ENCODE results near the gene HDGFL3. TPM values are rescaled to one million over a fixed set of nuclear protein-coding genes. Genes with fewer than 3 reads are reported as not detected.

HDGFL3 gene
- total and polyA plus RNA-seq, 10 of the 15 experiments (the other 5 are each of a cell fraction or from before 2014, with no cell fraction given): 5.6 to 40.6 (median 15.8) TPM

DNA sequence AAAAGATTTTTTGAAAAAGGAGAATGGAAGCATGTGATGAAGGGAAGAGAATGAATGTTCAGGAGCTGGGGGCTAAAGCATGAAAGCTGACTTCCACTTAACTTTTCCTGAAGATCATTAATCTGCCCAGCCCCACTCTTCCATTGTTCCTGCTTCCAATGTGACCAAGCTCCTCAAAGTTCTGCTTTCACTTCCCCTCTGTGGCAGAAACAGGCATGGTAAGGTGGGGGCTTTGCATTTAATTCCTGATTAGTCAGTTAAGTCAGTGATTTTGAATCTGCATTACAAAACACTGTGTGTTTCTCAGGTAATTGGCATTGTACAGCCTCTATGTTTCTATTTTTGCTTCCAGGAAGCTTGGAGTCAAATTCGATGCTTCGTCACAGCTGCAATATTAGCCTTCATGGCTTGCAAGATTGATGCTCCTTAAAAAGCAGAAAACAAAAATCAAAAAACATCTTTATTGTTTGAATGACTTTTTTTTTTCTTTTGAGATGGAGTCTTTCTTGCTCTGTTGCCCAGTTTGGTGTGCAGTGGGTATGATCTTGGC is 107.5 kb downstream of the HDGFL3 start:
- Histone ChIP-seq H2AFZ (ENCODE audit: control insufficient read depth, low read depth, low read length) (no peak overlapping the region), H3K9me3 (replicated peaks; ENCODE audit: control insufficient read depth, insufficient read depth, low read length) (no peaks in the 10 kb centered on the region), H4K20me1 (ENCODE audit: control insufficient read depth, insufficient read depth) (no peaks in the 10 kb centered on the region), H3K4me3 (no peak overlapping the region), H3K9ac (ENCODE audit: control insufficient read depth, insufficient read depth, low read length) (no peak overlapping the region), H3K4me2 (ENCODE audit: control insufficient read depth, insufficient read depth) (no peak overlapping the region), H3K27me3 (replicated peaks in 1 of 2; ENCODE audit: control insufficient read depth in 2 of 2, insufficient read depth in 2 of 2, low read length in 1 of 2) (no peaks in the 10 kb centered on the region), H3K4me1 (ENCODE audit: control insufficient read depth, insufficient read depth, low read length) (peaks cover 3% of the 10 kb centered on the region; the same call in 1 of the 2 replicates), H3K36me3 (ENCODE audit: control insufficient read depth in 2 of 2, insufficient read depth in 2 of 2, low read length in 1 of 2) (no peaks in the 10 kb centered on the region), H3K27ac (ENCODE audit: control insufficient read depth, insufficient read depth) (no peak overlapping the region), H3K79me2 (ENCODE audit: control insufficient read depth, insufficient read depth, low read length) (no peaks in the 10 kb centered on the region)
- BruUV-seq (replicated peaks): no TSS peak
- ATAC-seq: no peak
- CTCF ChIA-PET: no interaction called here
- intact Hi-C loops (cut with micrococcal nuclease; ENCODE audit: unreplicated experiment) (no loop called here), in situ Hi-C loops (cut with MboI) (no loop called here)
- 3% methylated on average over 2 of the region's 2 CpGs for WGBS (ENCODE audit: insufficient coverage, insufficient replicate concordance, low lambda C conversion rate, missing lambda C conversion rate)
- no peak for DNase-seq (ENCODE audit: low read depth, low spot score)
- RAD21 ChIA-PET (ENCODE audit: unreplicated experiment): no interaction called here
- no peak for FAIRE-seq
- POLR2A ChIA-PET: interaction anchor here (0.5 kb wide), 1 partner anchor 40 kb away, joined by 4 read pairs; no protein-coding TSS in a partner anchor
- SMC1A ChIA-PET (ENCODE audit: uncharacterized antibody, unreplicated experiment): interaction anchor here (1.2 kb wide), 1 partner anchor 20 kb away, joined by 3 read pairs; no protein-coding TSS in a partner anchor
- TF ChIP-seq, protein P1, sequence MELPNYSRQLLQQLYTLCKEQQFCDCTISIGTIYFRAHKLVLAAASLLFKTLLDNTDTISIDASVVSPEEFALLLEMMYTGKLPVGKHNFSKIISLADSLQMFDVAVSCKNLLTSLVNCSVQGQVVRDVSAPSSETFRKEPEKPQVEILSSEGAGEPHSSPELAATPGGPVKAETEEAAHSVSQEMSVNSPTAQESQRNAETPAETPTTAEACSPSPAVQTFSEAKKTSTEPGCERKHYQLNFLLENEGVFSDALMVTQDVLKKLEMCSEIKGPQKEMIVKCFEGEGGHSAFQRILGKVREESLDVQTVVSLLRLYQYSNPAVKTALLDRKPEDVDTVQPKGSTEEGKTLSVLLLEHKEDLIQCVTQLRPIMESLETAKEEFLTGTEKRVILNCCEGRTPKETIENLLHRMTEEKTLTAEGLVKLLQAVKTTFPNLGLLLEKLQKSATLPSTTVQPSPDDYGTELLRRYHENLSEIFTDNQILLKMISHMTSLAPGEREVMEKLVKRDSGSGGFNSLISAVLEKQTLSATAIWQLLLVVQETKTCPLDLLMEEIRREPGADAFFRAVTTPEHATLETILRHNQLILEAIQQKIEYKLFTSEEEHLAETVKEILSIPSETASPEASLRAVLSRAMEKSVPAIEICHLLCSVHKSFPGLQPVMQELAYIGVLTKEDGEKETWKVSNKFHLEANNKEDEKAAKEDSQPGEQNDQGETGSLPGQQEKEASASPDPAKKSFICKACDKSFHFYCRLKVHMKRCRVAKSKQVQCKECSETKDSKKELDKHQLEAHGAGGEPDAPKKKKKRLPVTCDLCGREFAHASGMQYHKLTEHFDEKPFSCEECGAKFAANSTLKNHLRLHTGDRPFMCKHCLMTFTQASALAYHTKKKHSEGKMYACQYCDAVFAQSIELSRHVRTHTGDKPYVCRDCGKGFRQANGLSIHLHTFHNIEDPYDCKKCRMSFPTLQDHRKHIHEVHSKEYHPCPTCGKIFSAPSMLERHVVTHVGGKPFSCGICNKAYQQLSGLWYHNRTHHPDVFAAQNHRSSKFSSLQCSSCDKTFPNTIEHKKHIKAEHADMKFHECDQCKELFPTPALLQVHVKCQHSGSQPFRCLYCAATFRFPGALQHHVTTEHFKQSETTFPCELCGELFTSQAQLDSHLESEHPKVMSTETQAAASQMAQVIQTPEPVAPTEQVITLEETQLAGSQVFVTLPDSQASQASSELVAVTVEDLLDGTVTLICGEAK (IDR thresholded peaks at IDR 0.05; ENCODE audit: borderline replicate concordance): no peak
- TF ChIP-seq TCF7 (IDR thresholded peaks at IDR 0.05; ENCODE audit: borderline replicate concordance): no peak
- TF ChIP-seq IKZF1 (conservative IDR thresholded peaks at IDR 0.05): 0 out of 2 replicates have a peak, but pooled peaks have one; percentile 29
- no peak for TF ChIP-seq NR2C2 (IDR thresholded peaks at IDR 0.05; ENCODE audit: borderline replicate concordance, control insufficient read depth, insufficient read length, low read depth)
- TF ChIP-seq POLR2A (IDR thresholded peaks at IDR 0.05; ENCODE audit: low read depth, low read length): no peak
- TF ChIP-seq SP1 (IDR thresholded peaks at IDR 0.05; ENCODE audit: low read depth, low read length): no peak
- TF ChIP-seq HCFC1 (IDR thresholded peaks at IDR 0.05; ENCODE audit: low read length): no peak
- no peak for TF ChIP-seq ESRRA (IDR thresholded peaks at IDR 0.05; ENCODE audit: low read length)
- no peak for TF ChIP-seq FOXK2 (IDR thresholded peaks at IDR 0.05)
- no peak for TF ChIP-seq EP300 (IDR thresholded peaks at IDR 0.05; ENCODE audit: borderline replicate concordance in 1 of 2, control insufficient read depth in 1 of 2, low read depth in 2 of 2, low read length in 2 of 2)
- peak; percentile 79; the same call in 1 of the 2 replicates for TF ChIP-seq SPI1 (IDR thresholded peaks at IDR 0.05; ENCODE audit: borderline replicate concordance, insufficient read depth, low read depth, low read length)
- no peak for TF ChIP-seq POLR2AphosphoS5 (IDR thresholded peaks at IDR 0.05; ENCODE audit: low read length)
- TF ChIP-seq GATAD2B (conservative IDR thresholded peaks at IDR 0.05; ENCODE audit: low read depth): no peak
- TF ChIP-seq, protein P2, sequence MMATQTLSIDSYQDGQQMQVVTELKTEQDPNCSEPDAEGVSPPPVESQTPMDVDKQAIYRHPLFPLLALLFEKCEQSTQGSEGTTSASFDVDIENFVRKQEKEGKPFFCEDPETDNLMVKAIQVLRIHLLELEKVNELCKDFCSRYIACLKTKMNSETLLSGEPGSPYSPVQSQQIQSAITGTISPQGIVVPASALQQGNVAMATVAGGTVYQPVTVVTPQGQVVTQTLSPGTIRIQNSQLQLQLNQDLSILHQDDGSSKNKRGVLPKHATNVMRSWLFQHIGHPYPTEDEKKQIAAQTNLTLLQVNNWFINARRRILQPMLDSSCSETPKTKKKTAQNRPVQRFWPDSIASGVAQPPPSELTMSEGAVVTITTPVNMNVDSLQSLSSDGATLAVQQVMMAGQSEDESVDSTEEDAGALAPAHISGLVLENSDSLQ (IDR thresholded peaks at IDR 0.05): no peak
- TF ChIP-seq, protein P3, sequence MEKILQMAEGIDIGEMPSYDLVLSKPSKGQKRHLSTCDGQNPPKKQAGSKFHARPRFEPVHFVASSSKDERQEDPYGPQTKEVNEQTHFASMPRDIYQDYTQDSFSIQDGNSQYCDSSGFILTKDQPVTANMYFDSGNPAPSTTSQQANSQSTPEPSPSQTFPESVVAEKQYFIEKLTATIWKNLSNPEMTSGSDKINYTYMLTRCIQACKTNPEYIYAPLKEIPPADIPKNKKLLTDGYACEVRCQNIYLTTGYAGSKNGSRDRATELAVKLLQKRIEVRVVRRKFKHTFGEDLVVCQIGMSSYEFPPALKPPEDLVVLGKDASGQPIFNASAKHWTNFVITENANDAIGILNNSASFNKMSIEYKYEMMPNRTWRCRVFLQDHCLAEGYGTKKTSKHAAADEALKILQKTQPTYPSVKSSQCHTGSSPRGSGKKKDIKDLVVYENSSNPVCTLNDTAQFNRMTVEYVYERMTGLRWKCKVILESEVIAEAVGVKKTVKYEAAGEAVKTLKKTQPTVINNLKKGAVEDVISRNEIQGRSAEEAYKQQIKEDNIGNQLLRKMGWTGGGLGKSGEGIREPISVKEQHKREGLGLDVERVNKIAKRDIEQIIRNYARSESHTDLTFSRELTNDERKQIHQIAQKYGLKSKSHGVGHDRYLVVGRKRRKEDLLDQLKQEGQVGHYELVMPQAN (conservative IDR thresholded peaks at IDR 0.05): no peak
- TF ChIP-seq, protein P4, sequence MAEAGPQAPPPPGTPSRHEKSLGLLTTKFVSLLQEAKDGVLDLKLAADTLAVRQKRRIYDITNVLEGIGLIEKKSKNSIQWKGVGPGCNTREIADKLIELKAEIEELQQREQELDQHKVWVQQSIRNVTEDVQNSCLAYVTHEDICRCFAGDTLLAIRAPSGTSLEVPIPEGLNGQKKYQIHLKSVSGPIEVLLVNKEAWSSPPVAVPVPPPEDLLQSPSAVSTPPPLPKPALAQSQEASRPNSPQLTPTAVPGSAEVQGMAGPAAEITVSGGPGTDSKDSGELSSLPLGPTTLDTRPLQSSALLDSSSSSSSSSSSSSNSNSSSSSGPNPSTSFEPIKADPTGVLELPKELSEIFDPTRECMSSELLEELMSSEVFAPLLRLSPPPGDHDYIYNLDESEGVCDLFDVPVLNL (IDR thresholded peaks at IDR 0.05; ENCODE audit: low read depth, low read length): no peak
